ENCODE data around the gene METTL25.
A peak's percentile ranks its signal among the peaks of the same experiment; 100 is the strongest.

The METTL25 gene

DNA sequence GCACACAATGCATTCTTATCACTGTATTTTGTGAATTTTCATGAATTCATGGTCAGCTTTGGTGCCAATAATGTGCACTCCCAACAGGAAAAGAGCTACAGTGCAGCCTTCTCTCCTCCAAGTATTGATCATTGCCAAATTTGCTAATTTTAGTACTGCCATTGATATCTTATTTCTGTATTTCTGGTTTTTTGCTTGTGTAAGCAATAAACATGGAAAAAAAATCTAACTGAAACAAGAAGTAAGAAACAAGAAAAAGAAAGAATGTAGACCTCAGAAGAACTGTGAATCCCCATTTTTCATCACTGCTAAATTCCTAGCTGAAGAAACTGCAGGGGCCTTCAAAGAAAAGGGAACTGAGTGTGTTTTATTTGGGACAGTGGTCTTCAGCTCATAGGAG, 161.2 kb downstream of the METTL25 start:
- no peak for TF ChIP-seq CTCF (conservative IDR thresholded peaks at IDR 0.05; ENCODE audit: low read depth, low read length)
- H3K4me3 ChIP-seq (ENCODE audit: low read length): no peak overlapping the region
- no peak for DNase-seq (ENCODE audit: low read depth)

DNA sequence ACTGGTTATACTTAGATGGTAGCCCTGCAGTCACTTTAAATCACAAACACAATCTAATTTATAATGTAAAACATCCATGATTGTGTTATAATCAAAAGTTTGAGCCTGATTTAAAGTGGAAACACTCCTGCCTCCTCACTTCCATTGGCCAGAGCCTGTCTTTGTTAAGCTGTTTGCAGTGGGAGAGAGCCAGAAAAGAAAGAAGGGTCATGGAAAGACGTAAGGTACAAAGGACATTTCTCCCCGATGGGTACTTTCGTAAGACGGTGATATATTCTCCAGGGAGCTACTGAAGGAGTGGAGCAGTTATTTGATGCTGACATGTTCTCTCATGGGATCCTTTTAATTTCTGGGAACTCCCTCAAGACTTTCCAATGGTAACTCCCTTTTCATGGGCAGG, 164.0 kb downstream of the METTL25 start:
- no peak for DNase-seq (ENCODE audit: low read depth)
- TF ChIP-seq CTCF (conservative IDR thresholded peaks at IDR 0.05; ENCODE audit: low read depth, low read length): no peak
- no peak overlapping the region for H3K4me3 ChIP-seq (ENCODE audit: low read length)

DNA sequence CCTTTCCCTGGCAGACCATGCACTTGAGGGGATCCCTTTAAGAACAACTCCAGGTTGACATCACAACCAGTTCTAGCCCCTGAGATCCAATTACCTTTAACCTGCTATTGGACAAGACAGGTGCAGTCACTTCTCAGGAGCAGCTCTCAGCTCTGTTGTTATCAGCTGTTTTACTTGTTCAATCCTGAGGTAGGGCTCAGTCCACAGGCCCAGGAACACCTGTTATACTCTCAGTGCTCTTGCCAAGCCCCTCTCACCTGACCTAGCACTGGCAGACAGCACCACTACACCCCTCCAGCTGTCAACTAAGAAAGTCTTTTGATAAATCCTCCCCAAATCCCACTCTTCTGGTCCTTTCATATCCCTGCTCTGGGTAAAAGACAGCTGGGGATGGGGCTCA, 164.4 kb downstream of the METTL25 start:
- no peak for TF ChIP-seq CTCF (conservative IDR thresholded peaks at IDR 0.05; ENCODE audit: low read depth, low read length)
- no peak overlapping the region for H3K4me3 ChIP-seq (ENCODE audit: low read length)
- no peak for DNase-seq (ENCODE audit: low read depth)

- H3K4me3 ChIP-seq (ENCODE audit: low read length): no peak overlapping the region
- no peak for DNase-seq (ENCODE audit: low read depth)
- no peak for TF ChIP-seq CTCF (conservative IDR thresholded peaks at IDR 0.05; ENCODE audit: low read depth, low read length)
Measured at GRCh38 chr12:82523996-82524395, 165.7 kb downstream of the METTL25 start.

DNA sequence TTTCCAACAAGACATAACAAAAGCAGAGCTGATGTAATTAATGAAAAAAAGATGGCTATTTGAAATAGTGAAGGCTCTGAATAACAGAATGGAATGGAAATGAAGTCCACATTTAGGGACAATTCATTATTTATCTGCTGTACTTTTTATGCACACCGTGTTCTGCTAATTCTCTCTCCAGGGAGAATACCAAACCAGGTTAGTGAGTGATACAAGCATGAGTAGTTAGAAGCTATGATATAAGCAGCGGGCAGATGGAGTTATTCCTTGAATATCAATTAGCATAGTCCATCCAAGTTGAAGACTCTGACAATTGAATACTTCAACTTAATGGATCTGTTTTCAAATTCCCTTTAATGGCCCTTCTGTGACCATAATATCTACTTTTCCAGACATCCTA, 166.3 kb downstream of the METTL25 start:
- TF ChIP-seq CTCF (conservative IDR thresholded peaks at IDR 0.05; ENCODE audit: low read depth, low read length): no peak
- DNase-seq (ENCODE audit: low read depth): no peak
- H3K4me3 ChIP-seq (ENCODE audit: low read length): no peak overlapping the region

GRCh38 chr12:82525616-82526015, 167.3 kb downstream of the METTL25 start:
- TF ChIP-seq CTCF (conservative IDR thresholded peaks at IDR 0.05; ENCODE audit: low read depth, low read length): no peak
- no peak overlapping the region for H3K4me3 ChIP-seq (ENCODE audit: low read length)
- DNase-seq (ENCODE audit: low read depth): no peak

DNA sequence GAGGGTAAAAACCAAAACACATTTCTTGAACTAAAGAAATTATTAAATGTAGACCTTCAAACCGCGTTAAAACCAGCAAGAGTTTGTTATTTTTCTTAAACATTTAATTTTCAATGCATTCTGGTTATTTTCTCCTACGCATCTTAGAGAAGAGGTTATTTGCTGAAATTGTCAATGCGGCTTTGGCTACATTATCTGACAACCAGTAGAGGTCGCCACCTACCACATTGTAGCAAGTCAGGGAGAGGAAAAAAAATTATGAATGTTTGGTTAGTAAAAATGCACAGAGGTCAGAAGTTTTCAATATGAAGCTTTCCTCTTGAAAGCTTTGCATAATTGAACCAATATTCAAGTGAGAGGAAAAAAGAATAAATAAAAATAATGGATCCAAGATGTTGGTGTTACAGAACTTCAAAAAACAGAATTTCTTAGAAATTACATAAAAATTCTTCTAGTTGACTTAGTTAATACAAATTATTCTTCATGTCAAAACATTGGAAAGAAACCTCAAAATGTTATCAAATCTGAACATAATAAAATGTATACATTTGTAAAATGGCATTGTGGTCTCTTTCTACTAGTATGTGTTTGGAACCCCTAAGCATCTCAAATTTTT, 168.9 kb downstream of the METTL25 start:
- TF ChIP-seq CTCF (conservative IDR thresholded peaks at IDR 0.05; ENCODE audit: low read depth, low read length): peak; percentile 96
- peak; percentile 19 for DNase-seq (ENCODE audit: low read depth)
- H3K4me3 ChIP-seq (ENCODE audit: low read length): no peak overlapping the region

All from retinal pigment epithelial cell (primary cell).